HG03558 (cell line): ENCODE results near the gene MOSPD3.
"Not testable (repeated sequence)": the region's sequence is repeated elsewhere in the genome, so short reads cannot be mapped to it uniquely, and the experiment has no call there.

Experiments used
- ATAC-seq: cut with Tn5 transposase; IDR thresholded peaks from one replicate; pipeline ENCODE4 v1.9.1; 2021; ENCODE audit warnings: moderate number of reproducible peaks; ENCODE audit not compliant: unreplicated experiment; ENCODE audit errors: extremely low read depth

Gene MOSPD3

DNA sequence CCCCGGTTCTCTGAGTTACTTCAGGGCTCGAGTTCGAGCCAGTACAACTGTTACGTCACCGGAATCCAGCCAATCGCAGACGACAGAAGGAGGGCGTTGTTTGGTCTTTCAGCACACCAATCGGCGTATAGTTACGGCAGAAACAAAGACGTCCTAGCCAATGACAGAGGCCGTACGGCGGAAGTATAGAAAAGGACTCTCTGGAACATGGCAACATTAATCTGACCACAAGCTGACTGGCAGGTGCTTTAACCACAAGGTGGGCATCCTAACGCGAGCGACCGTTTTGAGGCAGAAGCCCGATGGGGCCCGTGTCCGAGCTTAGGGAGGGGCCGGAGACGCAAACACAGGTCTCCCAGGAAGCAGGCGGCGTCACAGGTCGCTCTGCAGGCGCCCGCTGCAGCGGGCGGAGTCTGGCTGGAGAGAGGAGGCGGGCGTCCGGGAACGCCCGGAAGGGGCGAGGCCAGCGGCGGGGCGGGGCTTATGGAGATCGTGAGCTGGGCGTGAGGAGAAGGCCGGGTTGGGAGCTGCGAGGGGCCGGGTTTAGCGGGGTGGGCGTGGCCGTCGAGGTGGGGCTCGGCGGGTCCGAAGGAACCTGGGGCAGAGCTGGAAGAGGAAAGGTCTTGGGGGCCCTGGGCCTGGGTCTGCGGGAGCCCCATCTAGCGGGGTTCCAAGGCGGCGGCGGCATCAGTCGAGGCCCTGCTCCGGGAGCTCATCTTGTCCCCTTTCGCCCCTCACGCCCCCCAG, at the start of gene MOSPD3:
MOSPD3 (plus strand) TSS at position 558 of the 747 bp plus-strand sequence. CDS start 252 bp downstream, outside the sequence.
- peak; percentile 84 for ATAC-seq

- no peak for ATAC-seq
These were observed 49.2 kb upstream of the MOSPD3 start for GRCh38 chr7:100563100-100563564.

GRCh38 chr7:100563809-100564400, 48.4 kb upstream of the MOSPD3 start:
- no peak for ATAC-seq

GRCh38 chr7:100564405-100564804, 47.9 kb upstream of the MOSPD3 start:
- not testable (repeated sequence) for ATAC-seq

DNA sequence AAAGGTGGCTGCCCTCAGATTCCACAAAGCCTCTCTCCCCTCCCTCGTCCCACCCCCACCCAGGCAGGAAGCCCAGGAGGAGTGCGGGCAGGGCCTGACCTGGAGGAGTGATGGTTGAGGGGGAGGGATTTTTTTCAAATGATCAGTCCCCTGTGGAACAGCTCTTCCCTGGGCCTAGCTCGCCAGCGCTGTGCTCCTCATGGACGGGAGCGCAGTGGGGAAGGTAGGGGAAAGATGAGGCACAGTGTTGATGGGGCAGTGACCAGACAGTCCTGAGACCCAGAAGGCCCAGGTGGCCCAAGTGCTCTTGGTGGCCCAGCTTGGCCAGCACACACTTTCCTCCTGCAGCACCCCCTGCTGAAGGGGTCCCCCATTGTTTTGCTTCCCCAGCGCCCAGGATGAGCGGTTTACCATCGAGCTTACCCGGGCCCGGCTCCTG, 47.2 kb upstream of the MOSPD3 start:
- no peak for ATAC-seq

DNA sequence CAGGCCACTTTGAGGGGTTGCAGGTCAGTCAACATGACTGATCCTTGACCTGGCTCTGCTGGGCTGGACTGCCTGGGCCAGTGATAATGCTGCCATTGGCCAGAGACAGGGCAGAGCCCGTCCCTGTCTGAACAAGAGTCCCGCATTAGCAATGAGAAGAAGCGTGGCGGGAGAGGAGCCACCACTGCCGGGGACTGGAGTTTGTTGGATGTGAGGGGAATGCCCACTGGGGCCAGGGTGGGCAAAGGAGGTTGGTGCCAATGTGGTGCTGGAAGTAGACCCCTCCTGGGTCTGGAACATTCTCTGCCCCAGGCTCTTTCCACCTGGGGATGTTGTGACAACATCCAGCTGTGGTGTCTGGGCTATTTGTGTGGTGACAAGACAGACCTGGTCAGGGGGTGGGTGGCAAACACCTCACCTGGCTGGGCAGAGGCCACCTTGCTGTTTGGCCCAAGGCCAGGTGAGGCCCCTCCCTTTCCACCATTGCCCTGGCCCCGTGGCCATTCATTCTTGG, 46.3 kb upstream of the MOSPD3 start:
- ATAC-seq: no peak

- ATAC-seq: no peak
These were observed 45.2 kb upstream of the MOSPD3 start for GRCh38 chr7:100567031-100567730.

- ATAC-seq: no peak
These were observed 44.6 kb upstream of the MOSPD3 start for GRCh38 chr7:100567751-100568175.

- no peak for ATAC-seq
These were observed 44.0 kb upstream of the MOSPD3 start for GRCh38 chr7:100568176-100568895.

GRCh38 chr7:100568896-100569844, 43.2 kb upstream of the MOSPD3 start:
- ATAC-seq: no peak

- ATAC-seq: no peak
These were observed 41.1 kb upstream of the MOSPD3 start for GRCh38 chr7:100570954-100571828.

GRCh38 chr7:100571829-100572116, 40.6 kb upstream of the MOSPD3 start:
- no peak for ATAC-seq

DNA sequence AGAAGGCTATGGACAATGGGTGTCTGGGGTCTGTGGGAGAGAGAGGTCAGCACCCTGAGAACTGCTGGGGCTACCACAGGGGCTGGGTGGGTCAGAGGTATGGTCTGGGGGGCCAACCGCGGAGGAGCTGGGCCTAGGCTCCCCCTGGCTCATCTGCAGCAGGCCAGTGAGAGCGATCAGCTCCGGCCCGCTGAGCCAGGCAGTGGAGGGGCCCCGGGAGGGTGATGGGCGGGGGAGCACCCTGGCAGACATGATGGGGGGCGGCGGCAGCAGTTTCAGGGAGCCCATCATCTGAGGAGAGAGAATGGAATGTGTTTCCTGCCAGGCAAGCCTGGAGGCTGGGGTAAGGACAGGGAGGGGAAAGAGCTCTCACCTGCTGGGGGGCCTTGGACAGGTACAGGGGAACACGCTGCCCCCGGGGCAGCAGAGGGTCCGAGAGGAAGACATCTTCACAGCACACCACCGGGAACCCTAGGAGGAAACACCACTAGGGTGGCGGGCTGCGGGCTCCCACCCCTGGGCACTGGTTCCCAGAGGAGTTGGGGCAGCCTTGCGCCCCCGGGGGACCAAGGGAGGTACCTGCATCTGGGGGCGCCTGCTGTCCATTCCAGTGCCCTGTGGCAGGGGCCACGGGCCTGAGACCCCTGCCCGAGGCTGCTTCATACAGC, 39.9 kb upstream of the MOSPD3 start:
- ATAC-seq: no peak

GRCh38 chr7:100572949-100573675, 39.2 kb upstream of the MOSPD3 start:
- ATAC-seq: no peak

DNA sequence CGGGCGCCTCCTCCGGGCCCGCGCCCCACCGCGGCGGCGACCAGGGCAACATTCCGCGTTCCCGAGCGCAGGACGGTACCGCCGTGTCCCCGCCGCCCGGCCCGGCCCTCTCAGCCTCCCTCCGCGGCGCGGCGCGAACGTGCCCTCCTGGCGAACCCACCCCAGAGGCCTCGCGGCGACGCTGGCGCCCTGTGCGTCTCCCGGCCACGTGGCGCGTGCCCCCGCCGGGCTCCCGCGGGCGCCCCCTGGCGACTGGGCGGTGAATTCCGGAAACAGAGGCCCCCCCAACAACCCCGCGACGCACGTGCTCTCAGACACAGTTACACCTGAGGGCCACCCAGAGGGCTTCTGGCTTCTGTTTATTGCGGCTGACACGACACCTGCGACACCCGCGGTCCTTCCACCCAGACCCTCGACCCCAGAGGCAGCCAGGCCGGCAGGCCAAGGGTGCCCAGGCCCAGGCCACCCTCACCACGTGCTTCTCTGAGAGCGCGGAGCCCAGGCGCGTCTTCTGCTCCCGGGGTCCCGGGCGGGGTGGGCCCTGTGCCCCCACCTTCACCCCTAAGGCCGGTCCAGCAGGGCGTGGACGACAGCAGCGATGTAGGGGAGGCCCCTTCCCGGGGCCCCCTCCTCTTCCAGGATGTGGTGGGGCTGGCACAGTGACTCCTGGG, 38.5 kb upstream of the MOSPD3 start, which contains the start of gene SAP25:
SAP25 (minus strand) TSS at position 210 of the 671 bp plus-strand sequence; CDS start at position 52, 158 bp downstream.
- no peak for ATAC-seq

- ATAC-seq: no peak
These were observed 37.8 kb upstream of the MOSPD3 start for GRCh38 chr7:100574362-100575205.
